ENCODE measurements around the gene FLNC.

The FLNC gene

DNA sequence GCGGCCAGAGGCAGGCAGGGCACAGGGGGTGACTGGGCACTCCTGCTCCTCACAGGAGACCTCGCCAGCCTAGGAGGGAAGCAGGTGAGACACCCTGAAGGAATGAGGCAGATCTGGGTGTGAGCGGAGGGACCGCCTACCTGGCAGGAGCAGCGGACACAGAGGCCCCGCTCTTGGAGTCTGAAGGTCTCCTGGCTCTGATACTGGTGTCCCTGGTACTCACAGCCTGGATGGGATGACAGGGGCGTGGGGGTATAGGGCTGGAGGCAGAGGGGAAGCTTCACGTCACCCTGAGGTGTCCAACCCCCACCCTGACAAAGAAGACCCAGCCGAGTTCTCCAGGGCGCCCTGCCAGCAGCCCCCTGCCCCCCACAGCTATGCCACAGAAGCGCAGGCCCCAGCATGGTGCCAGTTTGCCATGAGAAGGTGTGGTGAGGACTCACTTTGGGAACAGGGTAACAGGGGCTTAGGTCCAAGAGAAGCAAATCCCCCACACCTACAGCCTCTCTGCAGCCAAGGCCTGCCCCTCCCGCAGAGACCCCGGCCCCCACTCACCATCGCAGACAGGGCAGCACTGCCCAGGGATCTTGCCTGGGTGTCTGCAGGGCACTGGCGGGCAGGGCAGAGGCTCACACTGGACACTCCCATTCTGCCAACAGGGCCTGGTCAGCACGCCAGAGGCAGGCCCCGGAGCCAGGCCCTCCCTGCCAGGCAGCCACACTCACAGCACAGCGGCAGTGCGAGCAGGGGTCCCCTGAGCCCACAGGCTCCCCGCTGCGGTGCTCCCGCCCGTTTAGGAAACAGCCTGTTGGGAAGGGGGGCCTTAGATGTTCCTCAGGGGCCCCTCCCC lies 63.3 kb downstream of the FLNC start:
- DNase-seq: no peak

- DNase-seq: no peak
Observed at GRCh38 chr7:128894101-128894440, 63.9 kb downstream of the FLNC start.

DNA sequence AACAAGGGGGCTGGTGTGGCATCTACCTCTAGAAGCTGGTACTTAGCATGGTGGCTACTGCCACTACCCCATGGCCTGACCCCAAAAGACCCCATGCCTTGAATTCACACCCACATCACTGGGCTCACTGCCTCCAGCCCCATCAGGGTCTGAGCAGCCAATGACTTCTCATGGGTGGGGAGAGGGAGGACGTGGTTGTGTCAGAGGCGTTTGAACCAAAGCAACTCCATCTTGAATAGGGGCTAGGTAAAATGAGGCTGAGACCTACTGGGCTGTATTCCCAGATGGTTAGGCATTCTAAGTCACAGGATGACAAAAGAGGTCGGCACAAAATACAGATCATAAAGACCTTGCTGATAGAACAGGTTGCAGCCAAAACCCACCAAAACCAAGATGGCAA lies 65.1 kb downstream of the FLNC start:
- DNase-seq: no peak

GRCh38 chr7:128899392-128899791 lies 69.2 kb downstream of the FLNC start:
- DNase-seq: no peak

DNA sequence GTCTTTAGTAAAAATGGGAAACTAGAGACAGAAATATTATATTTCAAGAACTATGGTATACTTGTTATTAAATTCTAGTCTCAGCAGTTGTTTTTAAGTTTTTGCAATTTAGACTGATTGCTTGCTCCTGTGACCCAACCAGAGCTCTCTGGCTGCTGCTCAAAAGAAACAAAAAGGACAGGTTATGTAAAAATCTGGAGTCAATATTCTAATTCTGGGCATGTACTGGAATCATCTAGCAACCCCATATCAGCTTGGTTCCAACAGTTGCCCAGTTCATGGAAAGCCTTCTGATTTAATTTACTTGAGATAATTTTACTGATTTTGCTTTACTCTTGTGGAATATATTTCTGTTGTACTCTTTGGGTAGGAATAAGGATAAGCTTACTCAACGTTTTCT lies 70.0 kb downstream of the FLNC start:
- DNase-seq: no peak

DNA sequence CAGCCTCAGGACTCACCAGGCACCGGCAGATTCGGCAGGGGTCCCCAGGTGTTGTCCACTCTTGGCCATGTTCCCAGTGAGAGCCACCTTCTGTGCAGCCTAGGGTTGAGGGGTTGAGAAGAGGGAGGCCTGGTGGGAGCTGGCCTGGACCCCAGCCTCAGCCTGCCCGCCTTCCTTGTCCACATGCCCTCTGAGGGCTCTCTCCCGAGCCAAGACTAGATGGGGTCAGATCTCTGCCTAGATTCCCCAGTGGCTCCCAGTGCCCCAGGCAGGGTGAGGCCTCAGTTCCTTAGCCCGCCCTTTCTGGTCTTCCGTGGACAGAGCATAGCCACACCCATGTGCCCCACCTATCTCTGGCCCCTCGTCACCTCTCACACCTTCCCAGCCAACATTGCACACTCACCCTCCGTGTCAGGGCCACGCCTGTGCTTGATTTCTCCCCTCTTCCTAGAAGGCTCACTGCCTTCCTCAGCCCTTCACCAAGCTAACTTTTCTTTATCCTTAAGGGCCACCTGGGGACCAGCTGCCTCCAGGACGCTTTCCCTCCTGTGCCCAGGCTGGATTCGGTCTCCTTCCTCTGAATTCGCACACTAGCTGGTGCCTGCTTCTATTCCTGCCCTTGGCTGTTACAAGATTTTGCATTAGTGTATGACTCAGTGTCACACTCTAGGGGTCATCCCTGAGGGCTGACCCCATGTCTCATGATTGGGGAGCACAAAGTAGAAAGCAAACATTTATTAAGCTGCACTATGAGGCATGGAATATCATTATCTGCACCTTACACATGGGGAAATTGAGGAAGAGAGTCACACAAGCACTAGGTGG lies 72.8 kb downstream of the FLNC start:
- DNase-seq: no peak

DNA sequence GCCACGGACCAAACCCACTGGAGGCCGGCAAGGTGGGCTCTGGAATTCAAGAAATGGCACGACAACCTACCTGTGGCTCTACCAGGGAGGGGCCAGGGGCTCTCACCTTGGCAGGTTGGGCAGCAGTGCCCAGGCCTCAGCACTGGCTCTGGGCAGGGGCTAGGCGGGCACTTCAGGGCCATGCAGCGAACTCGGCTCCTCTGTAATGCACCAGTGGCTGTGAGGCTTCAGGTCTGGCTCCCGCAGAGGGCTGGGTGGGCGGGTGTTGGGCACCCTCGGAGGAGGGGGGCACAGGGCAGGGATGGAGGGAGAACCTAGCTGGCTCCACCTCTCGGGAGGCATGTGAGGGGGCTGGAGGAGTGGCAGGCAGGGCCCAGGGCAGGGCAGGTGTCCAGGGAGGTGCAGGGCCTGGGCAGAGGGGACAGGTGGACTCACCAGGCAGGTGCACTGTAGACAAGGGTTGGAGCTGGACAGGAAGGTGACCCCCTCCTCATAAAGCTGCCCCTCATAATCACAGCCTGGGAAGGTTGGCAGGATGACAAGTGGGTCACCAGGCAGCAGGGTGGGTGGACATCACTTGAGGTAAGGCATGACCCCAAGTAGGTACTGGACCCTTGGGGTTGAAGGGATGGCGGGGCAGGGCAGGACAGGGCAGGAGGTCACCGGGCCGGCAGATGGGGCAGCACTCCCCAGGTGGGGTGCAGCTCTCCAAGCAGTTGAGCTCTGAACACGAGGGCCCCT lies 73.6 kb downstream of the FLNC start:
- DNase-seq: no peak

- peak; percentile 60 for DNase-seq
Observed at GRCh38 chr7:128904381-128905197, 74.4 kb downstream of the FLNC start.

- no peak for DNase-seq
Observed at GRCh38 chr7:128906001-128906765, 76.0 kb downstream of the FLNC start.

DNA sequence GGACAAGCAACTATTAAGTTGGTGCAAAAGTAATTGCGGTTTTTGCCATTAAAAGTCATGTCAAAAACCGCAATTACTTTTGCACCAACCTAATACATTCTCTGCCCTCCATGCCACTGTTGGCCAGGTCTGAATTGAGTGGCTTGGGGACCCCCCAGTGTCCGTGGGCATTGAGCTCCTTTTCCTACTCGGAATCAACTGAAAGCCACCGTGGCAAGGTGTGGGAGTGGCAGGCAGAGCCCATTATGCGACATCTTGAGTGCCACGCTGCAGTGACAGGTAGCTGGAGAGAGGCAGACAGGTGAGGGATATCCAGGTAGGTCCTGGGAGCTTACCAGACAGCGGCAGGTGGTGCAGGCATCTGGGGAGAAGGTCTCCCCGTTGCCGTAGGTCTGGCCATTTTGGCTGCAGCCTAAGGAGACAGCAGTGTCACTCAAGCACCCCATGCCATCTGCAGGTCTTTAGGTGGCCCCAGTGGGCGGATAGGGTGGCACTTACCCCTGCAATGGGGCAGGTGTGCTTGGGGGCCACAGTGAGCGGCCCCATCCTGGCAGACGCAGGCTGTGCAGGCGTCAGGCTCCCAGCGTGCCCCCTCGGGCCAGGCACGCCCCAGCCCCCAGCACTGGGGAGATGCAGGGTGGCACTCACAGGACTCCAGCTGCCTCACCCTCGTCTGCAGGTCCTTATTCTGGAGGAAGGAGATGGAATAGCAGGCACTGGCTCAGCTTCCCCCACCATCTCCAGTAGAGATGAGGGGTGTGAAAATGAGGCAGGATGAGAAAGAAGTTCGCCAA lies 76.8 kb downstream of the FLNC start:
- DNase-seq: no peak
